ENCODE data around the gene KIAA0586. TPM values are rescaled to one million over a fixed set of nuclear protein-coding genes. Genes with fewer than 3 reads are reported as not detected.
"Not testable (repeated sequence)": the region's sequence is repeated elsewhere in the genome, so short reads cannot be mapped to it uniquely, and the experiment has no call there.

The KIAA0586 gene
- total RNA-seq, 1 donor from 2014 or later, result 13.3 TPM

- Histone ChIP-seq H3K36me3 (peaks cover 0 to 11% of the 10 kb centered on the region in 2 donors), H3K4me1 (no peaks in the 10 kb centered on the region), H3K27me3 (no peaks in the 10 kb centered on the region), H3K27ac (no peak overlapping the region), H3K4me3 (no peak overlapping the region), H3K9me3 (no peaks in the 10 kb centered on the region)
- intact Hi-C loops (cut with DNase I), result no loop called here
- no peak for DNase-seq (ENCODE audit: extremely low spot score in 2 of 2)
- TF ChIP-seq POLR2AphosphoS5 (IDR thresholded peaks at IDR 0.05; ENCODE audit: insufficient read depth in 1 of 2, low read depth in 1 of 2), result no peak
- TF ChIP-seq POLR2A (IDR thresholded peaks at IDR 0.05), result no peak
- no peak for TF ChIP-seq CTCF (IDR thresholded peaks at IDR 0.05)
These were observed 11.6 kb upstream of the KIAA0586 start for GRCh38 chr14:58415636-58416547.

- intact Hi-C loops (cut with DNase I); H3K27ac ChIP-seq: not testable (repeated sequence)
These were observed 10.6 kb upstream of the KIAA0586 start for GRCh38 chr14:58416934-58417333.

GRCh38 chr14:58426670-58427280 lies 744 bp upstream of the KIAA0586 start:
- intact Hi-C loops (cut with DNase I), result no loop called here
- no peaks in the 10 kb centered on the region for H3K27me3 ChIP-seq
- TF ChIP-seq POLR2A (IDR thresholded peaks at IDR 0.05) (no peak), CTCF (IDR thresholded peaks at IDR 0.05) (no peak), POLR2AphosphoS5 (IDR thresholded peaks at IDR 0.05; ENCODE audit: insufficient read depth in 1 of 2, low read depth in 1 of 2) (no peak)
- peak overlapping the region; percentile 80 to 91 for H3K4me3 ChIP-seq
- H3K36me3 ChIP-seq, result peaks cover 0 to under 1% of the 10 kb centered on the region in 2 donors
- no peaks in the 10 kb centered on the region for H3K9me3 ChIP-seq
- peak in 1 of 2 donors; percentile 89 for DNase-seq (ENCODE audit: extremely low spot score in 2 of 2)
- H3K27ac ChIP-seq, result peak overlapping the region; percentile 87
- peaks cover 29% of the 10 kb centered on the region for H3K4me1 ChIP-seq

More at GRCh38 chr14:58416934-58417333, 10.6 kb upstream of the KIAA0586 start:
- H3K4me3 ChIP-seq; H3K4me1 ChIP-seq; DNase-seq (ENCODE audit: extremely low spot score in 2 of 2); H3K9me3 ChIP-seq; H3K27me3 ChIP-seq: not testable (repeated sequence)
- H3K36me3 ChIP-seq, result peaks cover 0 to 17% of the 10 kb centered on the region in 2 donors

- H3K27me3 ChIP-seq, result no peaks in the 10 kb centered on the region
- peaks cover 29% of the 10 kb centered on the region for H3K4me1 ChIP-seq
- TF ChIP-seq POLR2AphosphoS5 (IDR thresholded peaks at IDR 0.05; ENCODE audit: insufficient read depth in 1 of 2, low read depth in 1 of 2) (peak in 1 of 2 donors; percentile 29), CTCF (IDR thresholded peaks at IDR 0.05) (no peak)
- intact Hi-C loops (cut with DNase I), result no loop called here
- H3K9me3 ChIP-seq, result no peaks in the 10 kb centered on the region
- no peak for DNase-seq (ENCODE audit: extremely low spot score in 2 of 2)
- peaks cover 0 to 10% of the 10 kb centered on the region in 2 donors for H3K36me3 ChIP-seq
- peak overlapping the region; percentile 80 to 91 for H3K4me3 ChIP-seq
- H3K27ac ChIP-seq, result peak overlapping the region; percentile 87
These were observed 682 bp downstream of the KIAA0586 start for GRCh38 chr14:58428118-58428683.

- intact Hi-C loops (cut with DNase I), result no loop called here
- H3K36me3 ChIP-seq, result peaks cover 0 to 20% of the 10 kb centered on the region in 2 donors
- no peaks in the 10 kb centered on the region for H3K9me3 ChIP-seq
- TF ChIP-seq POLR2A (IDR thresholded peaks at IDR 0.05), result no peak
- no peak for TF ChIP-seq POLR2AphosphoS5 (IDR thresholded peaks at IDR 0.05; ENCODE audit: insufficient read depth in 1 of 2, low read depth in 1 of 2)
- no peak for TF ChIP-seq CTCF (IDR thresholded peaks at IDR 0.05)
- no peak for DNase-seq (ENCODE audit: extremely low spot score in 2 of 2)
- no peak overlapping the region for H3K27ac ChIP-seq
- H3K27me3 ChIP-seq, result no peaks in the 10 kb centered on the region
- no peak overlapping the region for H3K4me3 ChIP-seq
- peaks cover 29% of the 10 kb centered on the region for H3K4me1 ChIP-seq
These were observed 2.6 kb downstream of the KIAA0586 start for GRCh38 chr14:58430156-58430555.

All from vagina (tissue), 2 donors.